HUES48 (cell line): ENCODE measurements around the gene LRRC18.

ENCODE experiments used
- H3K27ac ChIP-seq: one replicate; pipeline ENCODE4 v1.7.0; 2013; ENCODE audit warnings: low read depth, low read length, inconsistent platforms
- H3K27me3 ChIP-seq: 2 replicates; pipeline ENCODE4 v1.6.1; 2013; ENCODE audit warnings: mild to moderate bottlenecking, low read length; ENCODE audit not compliant: control insufficient read depth, insufficient read depth
- H3K36me3 ChIP-seq: 2 replicates; pipeline ENCODE4 v1.6.1; 2013; ENCODE audit warnings: low read length; ENCODE audit not compliant: control insufficient read depth, insufficient read depth
- H3K4me1 ChIP-seq: 2 replicates; pipeline ENCODE4 v1.6.1; 2013; ENCODE audit warnings: mild to moderate bottlenecking, low read length; ENCODE audit not compliant: control insufficient read depth, insufficient read depth
- H3K4me3 ChIP-seq: 2 replicates; pipeline ENCODE4 v1.5.1; 2013; ENCODE audit warnings: mild to moderate bottlenecking, low read depth, low read length
- H3K9ac ChIP-seq: 2 replicates; pipeline ENCODE4 v1.6.1; 2013; ENCODE audit warnings: mild to moderate bottlenecking, low read depth, low read length, moderate library complexity
- H3K9me3 ChIP-seq: 2 replicates; pipeline ENCODE4 v1.6.1; 2013; ENCODE audit warnings: low read length; ENCODE audit not compliant: control insufficient read depth, insufficient read depth

The LRRC18 gene

DNA sequence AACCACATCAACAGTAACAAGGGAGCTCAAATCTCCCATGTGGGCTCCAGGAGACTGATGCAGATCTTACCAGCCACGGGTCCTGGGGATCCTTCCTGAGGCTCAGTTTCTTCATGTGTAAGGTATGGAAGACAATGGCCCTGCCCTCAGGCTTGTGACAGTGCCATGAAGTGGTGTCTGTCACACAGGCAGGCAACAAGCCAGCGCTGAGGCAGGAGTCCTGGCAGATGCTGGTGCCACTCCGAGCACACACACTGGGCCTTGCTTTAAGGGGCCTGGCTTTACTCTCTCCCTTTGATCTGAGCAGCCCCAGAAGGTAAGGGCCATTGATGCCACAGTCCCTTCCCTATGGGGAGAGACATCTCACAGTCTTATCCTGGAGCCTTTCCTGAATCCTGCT lies 28.4 kb upstream of the LRRC18 start:
- H3K4me3 ChIP-seq = no peak overlapping the region
- no peaks in the 10 kb centered on the region for H3K9me3 ChIP-seq
- no peaks in the 10 kb centered on the region for H3K4me1 ChIP-seq
- H3K9ac ChIP-seq = no peak overlapping the region
- no peaks in the 10 kb centered on the region for H3K36me3 ChIP-seq
- no peak overlapping the region for H3K27ac ChIP-seq
- H3K27me3 ChIP-seq = no peaks in the 10 kb centered on the region

DNA sequence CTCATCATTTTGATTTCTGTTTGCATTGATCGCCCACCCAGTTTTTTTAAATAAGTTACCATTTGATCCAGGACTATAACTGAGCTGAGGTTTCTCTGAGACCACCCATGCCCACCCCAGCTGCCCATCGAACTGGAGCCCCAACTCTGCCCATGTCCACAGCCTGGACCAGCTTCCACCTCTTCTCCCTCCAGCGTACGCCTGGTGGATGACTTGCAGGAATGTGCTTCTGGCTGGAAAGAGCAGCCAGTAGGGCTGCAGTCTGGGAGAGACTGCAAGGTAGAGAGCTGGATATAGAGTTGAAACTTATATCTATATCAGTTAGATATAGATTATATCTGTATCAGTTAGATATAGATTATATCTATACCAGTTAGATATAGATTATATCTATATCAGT lies 25.8 kb upstream of the LRRC18 start:
- no peak overlapping the region for H3K27ac ChIP-seq
- H3K4me1 ChIP-seq = no peaks in the 10 kb centered on the region
- no peaks in the 10 kb centered on the region for H3K27me3 ChIP-seq
- H3K36me3 ChIP-seq = no peaks in the 10 kb centered on the region
- no peak overlapping the region for H3K4me3 ChIP-seq
- H3K9me3 ChIP-seq = no peaks in the 10 kb centered on the region
- H3K9ac ChIP-seq = no peak overlapping the region

DNA sequence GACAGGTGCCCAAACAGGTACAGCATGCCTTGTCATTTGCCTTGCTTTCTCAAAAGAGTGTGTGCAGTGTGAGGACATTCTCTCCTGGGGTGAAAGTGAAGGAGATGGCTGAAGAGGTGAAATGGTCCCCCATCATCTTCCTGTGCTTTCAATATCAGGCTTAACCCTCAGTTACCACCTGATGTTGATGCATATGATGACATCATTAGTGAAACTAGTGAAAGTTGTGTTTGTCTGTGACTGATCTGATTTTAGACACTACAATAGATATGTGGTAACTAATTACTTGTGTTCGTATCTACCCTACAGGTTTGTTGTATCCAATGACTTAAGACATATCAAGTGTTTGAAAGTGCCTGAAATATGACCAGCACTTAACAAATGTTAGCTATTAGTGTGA lies 24.4 kb upstream of the LRRC18 start:
- Histone ChIP-seq H3K27ac (no peak overlapping the region), H3K9ac (no peak overlapping the region), H3K36me3 (no peaks in the 10 kb centered on the region), H3K27me3 (no peaks in the 10 kb centered on the region), H3K9me3 (no peaks in the 10 kb centered on the region), H3K4me3 (no peak overlapping the region), H3K4me1 (no peaks in the 10 kb centered on the region)

DNA sequence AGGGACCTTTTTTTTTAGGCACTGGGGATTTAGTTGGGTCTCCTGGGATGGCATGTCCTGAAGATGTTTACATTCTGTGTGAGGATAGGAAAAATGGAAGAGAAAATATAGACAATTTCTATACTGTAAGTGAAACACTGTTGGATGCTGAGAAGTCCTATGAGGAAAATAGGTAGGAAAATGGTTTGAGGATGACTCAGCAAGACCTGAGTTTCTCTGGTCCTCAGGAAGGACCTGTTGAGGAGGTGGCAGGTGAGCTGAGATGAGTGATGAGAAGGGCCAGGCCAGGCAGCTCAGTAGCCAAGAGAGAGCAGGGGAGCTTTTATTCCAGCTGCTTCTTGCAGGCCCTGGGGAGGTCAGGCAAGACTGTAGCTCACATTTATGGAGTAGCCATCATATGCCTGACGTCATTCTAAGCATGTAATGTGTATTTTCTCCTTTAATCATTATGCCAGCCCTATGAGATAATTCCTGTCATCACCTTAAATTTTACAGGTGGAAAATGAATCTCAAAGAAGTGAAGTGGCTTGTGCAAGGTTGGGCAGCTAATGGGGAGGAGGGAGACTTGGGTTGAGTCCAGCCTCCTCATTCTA lies 19.1 kb upstream of the LRRC18 start:
- H3K4me3 ChIP-seq = no peak overlapping the region
- H3K4me1 ChIP-seq = no peaks in the 10 kb centered on the region
- H3K9ac ChIP-seq = no peak overlapping the region
- H3K27me3 ChIP-seq = no peaks in the 10 kb centered on the region
- H3K27ac ChIP-seq = no peak overlapping the region
- H3K9me3 ChIP-seq = no peaks in the 10 kb centered on the region
- no peaks in the 10 kb centered on the region for H3K36me3 ChIP-seq

DNA sequence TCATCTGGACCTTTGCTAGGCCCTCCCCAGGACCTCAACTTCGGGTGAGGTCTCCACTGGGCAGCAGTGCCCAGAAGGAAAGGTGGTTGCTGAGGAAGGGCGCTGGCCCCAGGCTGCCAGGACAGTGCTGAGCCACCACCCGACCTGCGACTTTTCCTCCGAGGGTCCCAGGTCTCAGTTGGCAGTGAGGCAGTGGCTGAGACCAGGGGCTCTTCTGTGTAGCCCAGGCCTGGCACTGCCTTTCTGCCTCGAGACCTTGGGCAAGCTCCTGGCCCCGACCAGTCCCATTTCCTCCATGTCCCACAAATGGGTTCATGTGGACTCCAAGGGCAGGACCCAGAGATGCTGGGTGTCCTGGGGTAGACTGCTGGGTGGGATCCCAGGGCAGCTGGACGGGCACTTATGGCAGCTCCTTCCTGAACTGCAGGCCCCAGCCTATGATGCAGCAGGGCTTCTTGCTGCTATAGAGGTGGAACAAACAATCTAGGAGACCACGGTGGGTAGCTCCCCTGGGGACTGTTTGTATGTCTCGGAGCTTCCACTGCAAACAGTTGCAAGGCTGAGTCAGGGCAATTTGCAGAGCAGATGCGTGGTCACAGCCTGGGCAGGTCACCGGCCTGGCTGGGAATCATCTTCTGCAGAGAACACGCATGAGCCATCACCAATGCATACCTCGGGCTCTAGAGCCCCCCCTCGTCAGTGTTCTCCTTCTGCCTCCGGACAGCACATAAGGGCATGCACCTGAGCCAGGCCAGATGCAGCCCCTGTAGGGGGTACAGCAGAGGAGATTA lies 17.9 kb upstream of the LRRC18 start:
- Histone ChIP-seq H3K36me3 (no peaks in the 10 kb centered on the region), H3K9me3 (no peaks in the 10 kb centered on the region), H3K4me1 (no peaks in the 10 kb centered on the region), H3K27ac (no peak overlapping the region), H3K9ac (no peak overlapping the region), H3K4me3 (no peak overlapping the region), H3K27me3 (no peaks in the 10 kb centered on the region)

DNA sequence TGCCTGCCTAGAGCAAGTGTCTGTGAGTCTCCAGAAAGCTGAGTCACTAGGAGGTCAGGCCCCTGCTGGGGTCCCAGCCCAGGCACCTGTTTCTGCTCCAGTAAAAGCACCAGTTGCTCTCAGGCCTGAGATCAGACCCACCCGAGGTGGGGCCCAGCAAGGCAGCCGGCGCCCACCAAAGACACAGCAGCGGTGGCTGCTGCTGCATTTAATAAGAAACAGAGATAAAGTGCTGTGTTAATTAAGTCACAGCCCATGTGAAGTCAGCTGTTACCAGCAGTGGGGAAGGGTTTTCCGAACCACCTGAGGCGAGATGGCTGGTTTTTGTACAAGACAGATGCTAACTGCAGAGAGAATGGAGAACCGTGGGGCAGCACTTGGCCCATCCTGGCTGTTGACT lies 12.1 kb upstream of the LRRC18 start:
- Histone ChIP-seq H3K9ac (no peak overlapping the region), H3K36me3 (no peaks in the 10 kb centered on the region), H3K4me1 (no peaks in the 10 kb centered on the region), H3K4me3 (no peak overlapping the region), H3K27ac (no peak overlapping the region), H3K9me3 (no peaks in the 10 kb centered on the region), H3K27me3 (no peaks in the 10 kb centered on the region)

DNA sequence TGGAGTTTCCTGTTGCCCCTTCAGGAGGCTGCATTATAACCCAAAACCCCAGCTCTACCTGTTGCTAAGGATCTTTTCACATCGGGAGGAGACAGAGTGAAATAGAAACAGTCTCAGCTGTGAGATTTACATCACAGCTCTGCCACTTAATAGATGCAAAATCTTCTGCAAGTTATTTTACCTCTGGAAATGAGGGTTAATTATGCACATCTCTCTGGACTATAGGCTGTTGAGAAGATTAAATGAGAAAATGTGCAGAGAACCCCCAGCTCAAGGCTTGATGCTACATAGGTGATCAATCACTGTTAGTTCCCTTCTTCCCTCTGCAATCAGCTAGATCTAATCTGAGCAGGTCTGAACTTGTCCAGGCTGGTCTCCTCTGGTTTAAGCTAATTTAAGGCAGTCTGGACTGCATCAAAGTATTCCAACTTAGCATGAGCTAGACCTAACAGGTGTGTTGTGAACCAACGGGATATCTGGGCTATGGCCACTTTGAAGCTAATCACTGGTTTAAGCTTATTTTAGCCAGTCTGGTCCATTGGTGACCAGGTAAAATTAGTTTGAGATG lies 8.9 kb upstream of the LRRC18 start:
- no peaks in the 10 kb centered on the region for H3K4me1 ChIP-seq
- H3K27ac ChIP-seq = no peak overlapping the region
- H3K27me3 ChIP-seq = no peaks in the 10 kb centered on the region
- no peaks in the 10 kb centered on the region for H3K36me3 ChIP-seq
- H3K9ac ChIP-seq = no peak overlapping the region
- no peaks in the 10 kb centered on the region for H3K9me3 ChIP-seq
- H3K4me3 ChIP-seq = no peak overlapping the region

DNA sequence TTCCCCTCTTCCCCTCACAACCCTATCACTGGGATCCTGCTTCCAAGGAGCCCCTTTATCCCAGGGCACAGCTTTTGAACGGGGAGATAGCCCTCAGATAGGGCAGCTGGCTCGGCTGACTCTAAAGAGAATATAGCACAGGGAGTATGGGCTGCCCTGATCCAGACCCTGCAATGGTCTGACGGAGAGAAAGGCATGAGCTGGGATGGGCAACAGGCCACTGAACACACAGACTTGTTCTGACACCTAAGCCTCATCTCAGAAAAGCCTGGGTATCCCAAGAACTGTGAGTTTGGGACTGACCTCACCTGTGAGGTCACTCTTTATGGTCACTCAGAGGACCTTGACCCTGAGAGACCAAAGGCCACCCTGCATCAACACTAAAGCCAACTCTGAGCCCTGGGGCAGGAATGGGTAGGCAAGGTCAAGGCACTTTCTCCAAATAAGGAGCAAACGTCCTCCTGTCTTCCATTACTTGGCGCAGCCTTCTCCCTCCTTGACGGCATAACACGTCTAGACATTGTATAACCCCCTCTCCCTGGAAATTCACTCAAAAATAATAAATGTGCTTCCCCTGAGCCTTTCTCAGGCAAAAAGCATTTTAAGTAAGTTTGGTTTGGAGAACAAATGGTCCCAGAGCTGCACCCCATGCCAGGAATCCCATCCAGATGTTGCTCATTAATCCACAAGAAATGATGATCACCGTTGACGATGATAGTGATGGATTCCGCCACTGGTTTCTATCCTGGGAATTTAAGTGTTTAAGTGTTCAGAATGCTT lies 8.2 kb upstream of the LRRC18 start:
- H3K36me3 ChIP-seq = no peaks in the 10 kb centered on the region

DNA sequence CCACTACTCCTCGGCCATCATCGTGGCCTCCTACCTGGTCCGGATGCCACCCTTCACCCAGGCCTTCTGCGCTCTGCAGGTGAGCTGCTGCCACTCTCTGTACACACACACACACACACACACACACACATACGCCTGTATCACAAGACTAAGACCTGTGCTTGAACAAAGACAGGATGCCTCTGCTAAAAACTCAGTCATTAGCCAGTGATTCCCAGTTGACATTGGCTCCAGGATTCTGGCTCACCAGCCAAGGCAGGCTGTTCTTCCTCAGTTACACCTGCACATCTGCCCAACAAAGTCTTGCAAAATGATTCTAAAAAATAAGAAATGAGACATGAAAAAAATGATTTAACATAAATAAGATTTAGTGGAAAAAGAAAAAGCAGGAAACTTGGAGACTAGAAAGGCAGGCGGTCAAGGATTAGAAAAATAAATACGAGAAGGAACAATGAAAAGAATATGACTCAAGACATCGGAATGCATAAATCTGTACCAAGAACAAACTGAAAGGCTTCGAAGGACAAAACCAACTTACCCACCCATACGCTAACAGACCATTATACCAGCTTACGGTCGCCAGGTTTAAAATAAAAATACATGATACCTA lies 7.4 kb upstream of the LRRC18 start:
- Histone ChIP-seq H3K9ac (no peak overlapping the region), H3K36me3 (no peaks in the 10 kb centered on the region), H3K4me3 (no peak overlapping the region), H3K27ac (no peak overlapping the region), H3K27me3 (no peaks in the 10 kb centered on the region), H3K9me3 (no peaks in the 10 kb centered on the region), H3K4me1 (no peaks in the 10 kb centered on the region)

More for the DNA sequence above, 8.2 kb upstream of the LRRC18 start:
- no peak overlapping the region for H3K9ac ChIP-seq
- no peaks in the 10 kb centered on the region for H3K4me1 ChIP-seq
- no peaks in the 10 kb centered on the region for H3K27me3 ChIP-seq
- H3K27ac ChIP-seq = no peak overlapping the region
- no peak overlapping the region for H3K4me3 ChIP-seq
- no peaks in the 10 kb centered on the region for H3K9me3 ChIP-seq

DNA sequence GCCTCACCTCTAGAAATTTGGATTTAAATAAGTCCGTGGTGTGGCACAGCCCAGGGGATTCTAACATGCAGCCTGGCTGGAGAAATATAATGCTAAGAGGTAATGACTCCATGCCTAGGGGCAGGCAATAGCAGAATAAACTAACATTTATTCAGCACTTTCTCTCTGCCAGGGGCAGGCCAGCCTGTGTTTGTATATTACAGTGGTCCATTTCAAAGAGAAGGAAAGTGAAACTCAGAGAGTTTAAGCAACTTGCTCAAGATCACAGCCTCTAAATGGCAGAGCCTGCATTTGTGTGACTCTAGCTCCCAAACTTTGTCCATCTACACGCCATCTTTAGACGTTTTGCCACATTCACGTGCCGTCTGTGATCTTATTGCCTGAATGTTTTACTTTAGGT lies 6.7 kb upstream of the LRRC18 start:
- no peak overlapping the region for H3K9ac ChIP-seq
- no peak overlapping the region for H3K27ac ChIP-seq
- H3K27me3 ChIP-seq = no peaks in the 10 kb centered on the region
- no peak overlapping the region for H3K4me3 ChIP-seq
- H3K9me3 ChIP-seq = no peaks in the 10 kb centered on the region
- no peaks in the 10 kb centered on the region for H3K36me3 ChIP-seq
- H3K4me1 ChIP-seq = no peaks in the 10 kb centered on the region
